GM18499 (cell line): ENCODE measurements around the gene MPHOSPH9.
A peak's percentile ranks its signal among the peaks of the same experiment; 100 is the strongest.

Experiments
- ATAC-seq: cut with Tn5 transposase; IDR thresholded peaks from one replicate; pipeline ENCODE4 v1.9.1; 2021; ENCODE audit warnings: moderate number of reproducible peaks; ENCODE audit not compliant: insufficient read depth, unreplicated experiment

Gene MPHOSPH9, protein sequence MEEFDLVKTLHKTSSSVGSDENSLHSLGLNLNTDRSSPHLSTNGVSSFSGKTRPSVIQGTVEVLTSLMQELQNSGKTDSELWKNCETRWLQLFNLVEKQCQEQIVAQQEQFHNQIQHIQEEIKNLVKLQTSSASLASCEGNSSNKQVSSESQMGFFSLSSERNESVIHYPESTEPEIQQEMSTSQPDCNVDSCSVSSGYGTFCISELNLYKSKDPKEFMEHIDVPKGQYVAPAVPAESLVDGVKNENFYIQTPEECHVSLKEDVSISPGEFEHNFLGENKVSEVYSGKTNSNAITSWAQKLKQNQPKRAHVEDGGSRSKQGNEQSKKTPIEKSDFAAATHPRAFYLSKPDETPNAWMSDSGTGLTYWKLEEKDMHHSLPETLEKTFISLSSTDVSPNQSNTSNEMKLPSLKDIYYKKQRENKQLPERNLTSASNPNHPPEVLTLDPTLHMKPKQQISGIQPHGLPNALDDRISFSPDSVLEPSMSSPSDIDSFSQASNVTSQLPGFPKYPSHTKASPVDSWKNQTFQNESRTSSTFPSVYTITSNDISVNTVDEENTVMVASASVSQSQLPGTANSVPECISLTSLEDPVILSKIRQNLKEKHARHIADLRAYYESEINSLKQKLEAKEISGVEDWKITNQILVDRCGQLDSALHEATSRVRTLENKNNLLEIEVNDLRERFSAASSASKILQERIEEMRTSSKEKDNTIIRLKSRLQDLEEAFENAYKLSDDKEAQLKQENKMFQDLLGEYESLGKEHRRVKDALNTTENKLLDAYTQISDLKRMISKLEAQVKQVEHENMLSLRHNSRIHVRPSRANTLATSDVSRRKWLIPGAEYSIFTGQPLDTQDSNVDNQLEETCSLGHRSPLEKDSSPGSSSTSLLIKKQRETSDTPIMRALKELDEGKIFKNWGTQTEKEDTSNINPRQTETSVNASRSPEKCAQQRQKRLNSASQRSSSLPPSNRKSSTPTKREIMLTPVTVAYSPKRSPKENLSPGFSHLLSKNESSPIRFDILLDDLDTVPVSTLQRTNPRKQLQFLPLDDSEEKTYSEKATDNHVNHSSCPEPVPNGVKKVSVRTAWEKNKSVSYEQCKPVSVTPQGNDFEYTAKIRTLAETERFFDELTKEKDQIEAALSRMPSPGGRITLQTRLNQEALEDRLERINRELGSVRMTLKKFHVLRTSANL

DNA sequence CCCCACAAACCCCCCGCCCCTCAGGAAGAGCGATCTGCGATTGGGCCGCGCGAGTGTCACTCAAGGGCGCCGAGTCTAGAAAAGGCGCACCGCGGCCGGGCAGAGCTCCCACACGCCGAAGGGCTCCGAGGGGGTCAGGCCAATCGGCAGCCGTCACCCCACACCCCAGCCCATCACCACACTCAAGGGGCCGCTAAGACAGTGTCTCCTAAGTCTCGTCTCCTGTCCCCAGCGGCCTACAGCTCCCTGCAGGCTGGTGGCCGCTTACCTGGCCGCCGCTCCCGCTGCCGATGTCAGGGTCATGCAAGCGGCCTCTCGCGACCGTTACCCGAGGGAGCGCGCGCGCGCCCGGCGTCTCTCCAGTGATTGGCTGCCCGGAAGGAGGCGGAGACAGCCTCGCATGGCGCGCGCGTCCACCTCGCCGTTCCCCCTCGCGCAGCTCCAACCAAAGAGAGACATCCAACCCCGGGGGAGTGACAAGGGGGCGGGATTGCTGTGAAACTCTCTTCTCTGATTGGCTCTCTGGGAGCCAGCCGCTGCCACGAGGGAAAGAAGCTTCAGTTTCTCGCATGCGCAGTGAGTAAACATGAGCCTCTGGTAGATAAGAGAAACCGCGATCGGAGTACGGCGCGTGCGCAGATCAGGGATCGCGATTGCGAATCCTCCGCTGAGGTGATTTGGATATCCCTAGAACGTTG is at the start of gene MPHOSPH9, which contains the start of gene MTRFR:
Gene MPHOSPH9 (minus strand): TSS at position 335 of the 698 bp plus-strand sequence. CDS start 2,777 bp downstream, outside the sequence.
Gene MTRFR (plus strand): TSS at position 630 of the 698 bp plus-strand sequence. CDS start 20,239 bp downstream, outside the sequence.
- peak; percentile 59 for ATAC-seq

DNA sequence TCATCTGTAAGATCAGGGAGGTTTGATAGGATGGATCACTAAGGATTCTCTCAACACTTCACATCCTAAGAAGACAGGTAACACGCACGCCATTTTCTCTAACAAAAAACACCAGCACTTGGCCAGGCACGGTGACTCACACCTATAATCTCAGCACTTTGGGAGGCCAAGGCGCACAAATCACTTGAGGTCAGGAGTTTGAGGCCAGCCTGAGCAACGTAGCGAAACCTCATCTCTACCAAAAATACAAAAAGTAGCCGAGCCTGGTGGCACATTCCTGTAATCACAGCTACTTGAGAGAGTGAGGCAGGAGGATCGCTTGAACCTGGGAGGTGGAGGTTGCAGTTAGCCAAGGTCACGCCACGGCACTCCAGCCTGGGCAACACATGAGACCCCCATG is 49.2 kb upstream of the MPHOSPH9 start:
- no peak for ATAC-seq

DNA sequence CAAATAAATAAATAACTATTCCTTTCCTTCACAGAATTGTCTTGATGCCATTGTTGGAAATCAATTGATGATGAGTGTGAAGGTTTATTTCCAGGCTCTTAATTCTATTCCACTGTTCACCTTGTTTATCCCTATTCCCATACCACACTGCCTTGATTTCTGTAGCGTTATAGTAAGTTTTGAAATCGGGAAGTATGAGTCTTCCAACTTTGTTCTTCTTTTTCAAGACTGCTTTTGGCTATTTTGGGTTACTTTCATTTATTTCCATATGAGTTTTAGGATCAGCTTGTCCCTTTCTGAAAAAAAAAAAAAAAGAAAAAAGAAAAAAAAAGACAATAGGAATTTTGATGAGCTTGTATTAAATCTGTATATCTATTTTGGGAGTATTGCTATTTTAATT is 48.0 kb upstream of the MPHOSPH9 start:
- ATAC-seq = no peak

DNA sequence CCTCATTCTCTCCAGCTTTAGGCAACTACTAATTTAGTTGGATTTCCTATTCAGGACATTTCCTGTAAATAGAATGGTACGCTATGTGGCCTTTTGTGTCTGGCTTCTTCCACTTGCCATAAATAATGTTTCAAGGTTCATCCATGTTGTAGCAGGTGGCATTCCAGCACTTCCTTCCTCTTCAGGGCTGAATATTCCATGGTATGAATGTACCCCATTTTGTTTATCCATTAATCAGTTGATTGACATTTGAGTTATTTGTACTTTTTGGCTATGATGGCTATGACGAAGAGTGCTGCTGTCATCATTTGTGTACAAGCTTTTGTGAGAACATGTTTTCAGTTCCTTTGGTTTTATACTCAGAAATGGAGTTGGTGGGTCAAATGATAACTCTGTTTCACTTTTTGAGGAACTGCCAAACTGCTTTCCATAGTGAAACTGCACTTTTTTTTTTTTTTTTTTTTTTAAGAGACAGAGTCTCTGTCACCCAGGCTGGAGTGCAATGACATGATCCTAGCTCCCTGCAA is 45.2 kb upstream of the MPHOSPH9 start:
- peak; percentile 72 for ATAC-seq

DNA sequence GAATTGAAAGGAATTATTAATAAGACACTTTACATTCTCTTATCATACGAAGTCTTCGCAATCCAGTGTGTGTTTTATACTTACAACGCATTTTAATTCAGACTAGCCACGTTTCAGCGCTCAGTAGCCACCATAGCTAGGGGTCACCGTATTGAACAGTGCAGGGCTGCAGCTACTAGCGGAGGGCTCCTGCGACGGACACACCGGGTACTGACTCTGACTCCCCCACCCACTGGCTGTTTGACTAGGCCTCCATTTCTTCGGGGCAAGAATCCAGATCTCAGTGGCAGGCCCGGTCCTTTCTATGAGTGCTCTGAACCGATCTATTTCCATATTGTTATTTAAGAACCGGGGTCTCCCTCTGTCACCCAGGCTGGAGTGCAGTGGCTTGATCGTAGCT is 40.2 kb upstream of the MPHOSPH9 start:
- ATAC-seq = no peak

DNA sequence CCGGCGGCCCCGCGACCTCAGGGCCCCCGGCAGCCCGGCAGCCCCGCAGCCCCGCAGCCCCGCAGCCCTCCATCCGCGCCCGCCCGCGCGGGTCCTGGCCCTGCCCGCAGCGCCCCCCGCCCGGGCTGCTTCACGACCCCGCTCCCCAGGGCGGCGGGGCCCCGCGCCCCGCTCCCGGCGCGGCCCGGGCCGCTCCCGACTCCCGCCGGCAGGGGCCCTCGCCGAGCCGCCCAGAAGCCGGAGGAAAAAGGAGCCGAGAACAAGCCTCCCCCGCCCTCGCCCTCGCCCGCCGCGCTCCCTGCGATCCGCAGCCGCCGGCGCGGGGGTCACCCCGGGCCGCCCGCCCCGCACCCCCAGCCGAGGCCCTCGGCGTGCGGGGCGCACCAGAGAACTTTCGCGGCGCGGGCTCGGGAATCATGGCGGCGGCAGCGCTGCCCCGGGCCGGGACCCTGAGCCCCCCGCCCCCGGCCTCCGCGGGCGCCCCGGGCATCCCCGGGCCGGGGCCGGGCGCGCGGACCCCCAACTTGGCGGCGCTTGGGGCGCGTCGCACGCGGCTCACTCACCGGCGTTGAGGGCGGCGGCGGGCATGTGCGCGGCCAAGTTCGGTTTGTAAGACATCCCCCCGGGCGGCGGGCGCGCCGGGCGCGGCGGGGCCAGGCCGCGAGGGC is 38.2 kb upstream of the MPHOSPH9 start:
- no peak for ATAC-seq

DNA sequence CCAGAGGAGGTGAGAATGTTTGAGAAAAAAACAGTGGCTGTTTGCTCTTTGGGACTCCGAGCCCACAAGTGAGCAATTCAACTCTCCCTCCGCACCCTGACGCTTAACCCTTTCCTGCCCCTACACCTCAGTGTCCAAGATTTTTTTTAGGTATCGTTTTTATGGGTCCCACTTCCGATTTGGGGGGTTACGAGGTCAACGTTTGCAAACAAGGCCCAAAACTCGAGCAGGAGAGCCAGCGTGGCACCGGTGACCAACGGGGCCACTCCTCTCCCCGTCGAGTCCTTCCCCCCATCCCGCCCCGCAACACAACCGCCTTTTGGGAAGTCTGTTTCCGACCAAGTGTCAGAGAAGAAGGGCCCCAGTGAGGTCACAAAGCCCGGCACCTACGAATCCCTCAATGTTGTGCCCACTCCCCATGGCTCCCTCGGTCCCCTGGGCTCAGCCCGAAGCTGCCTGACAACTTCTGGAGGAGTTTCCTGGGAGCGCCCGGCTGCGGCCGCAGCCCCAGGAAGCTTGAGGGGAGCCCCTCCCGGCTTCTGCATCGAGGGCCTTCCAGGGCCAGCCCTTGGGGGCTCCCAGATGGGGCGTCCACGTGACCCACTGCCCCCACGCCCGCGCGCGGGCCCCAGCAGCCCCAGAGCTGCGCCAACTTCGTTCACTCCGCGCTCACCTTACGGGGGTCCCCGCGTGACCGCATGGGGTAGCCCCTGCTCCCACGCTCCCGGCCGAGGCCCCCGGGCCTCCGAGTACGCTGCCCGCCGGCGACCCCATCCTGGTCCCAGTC is 37.5 kb upstream of the MPHOSPH9 start:
- no peak for ATAC-seq

DNA sequence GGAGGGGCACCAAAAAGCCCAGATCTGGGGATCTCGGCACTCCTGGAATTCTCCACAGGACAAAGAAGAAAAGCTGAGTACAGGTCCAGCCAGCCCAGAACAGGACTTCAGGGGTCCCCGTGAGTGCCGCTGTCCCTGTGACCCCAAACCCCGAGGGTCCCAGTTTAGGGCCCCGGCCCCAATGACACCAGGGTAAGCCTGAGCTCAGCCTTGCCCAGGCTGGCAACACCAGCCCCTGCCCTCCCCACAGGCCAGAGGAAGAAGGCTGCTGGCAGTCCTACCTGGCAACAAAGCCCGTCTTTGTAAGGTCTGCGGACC is 36.9 kb upstream of the MPHOSPH9 start:
- ATAC-seq = no peak

DNA sequence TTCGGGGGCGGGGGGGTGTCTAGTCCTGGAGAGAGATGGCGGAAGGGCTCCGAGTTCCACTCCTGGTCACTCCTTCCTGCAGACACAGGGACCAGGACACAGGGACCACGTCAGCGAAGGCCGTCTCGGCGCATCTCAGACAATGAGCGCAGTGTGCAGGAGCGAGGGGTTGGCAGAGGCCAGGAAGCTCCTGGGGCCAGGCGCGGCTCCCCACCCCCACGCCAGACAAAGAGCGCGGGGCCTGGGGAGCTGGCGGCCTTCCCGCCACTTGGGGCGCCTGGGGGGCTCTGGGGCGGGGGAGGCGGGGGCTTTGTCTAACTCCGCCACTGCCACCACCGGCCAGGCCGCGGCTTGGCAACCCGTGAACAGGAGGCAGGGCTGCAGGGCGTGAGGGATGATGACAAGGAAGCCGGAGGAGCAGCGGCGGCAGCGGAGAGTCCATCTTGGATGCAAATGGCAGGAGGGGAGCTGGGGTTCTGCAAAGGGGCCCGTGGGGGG is 36.5 kb upstream of the MPHOSPH9 start:
- no peak for ATAC-seq

DNA sequence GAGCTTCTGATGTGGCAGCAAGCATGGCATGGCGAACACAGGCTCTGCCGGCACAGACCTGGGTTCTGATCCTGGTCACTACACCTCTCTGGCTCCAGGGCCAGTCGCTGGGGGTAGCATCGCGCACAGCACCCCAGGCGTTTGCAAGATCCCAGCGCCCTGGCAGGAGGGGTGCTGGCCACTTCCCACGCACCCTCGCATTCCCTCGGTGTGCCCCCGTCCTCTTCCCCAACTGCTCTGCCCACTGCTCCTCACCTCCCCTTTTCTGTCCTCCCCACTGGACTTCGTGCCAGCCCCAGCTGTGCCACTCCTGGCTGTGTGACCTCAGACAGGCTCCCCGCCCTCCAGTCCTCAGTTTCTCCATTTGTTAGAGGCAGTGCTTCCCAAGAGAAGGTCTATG is 35.9 kb upstream of the MPHOSPH9 start:
- no peak for ATAC-seq

DNA sequence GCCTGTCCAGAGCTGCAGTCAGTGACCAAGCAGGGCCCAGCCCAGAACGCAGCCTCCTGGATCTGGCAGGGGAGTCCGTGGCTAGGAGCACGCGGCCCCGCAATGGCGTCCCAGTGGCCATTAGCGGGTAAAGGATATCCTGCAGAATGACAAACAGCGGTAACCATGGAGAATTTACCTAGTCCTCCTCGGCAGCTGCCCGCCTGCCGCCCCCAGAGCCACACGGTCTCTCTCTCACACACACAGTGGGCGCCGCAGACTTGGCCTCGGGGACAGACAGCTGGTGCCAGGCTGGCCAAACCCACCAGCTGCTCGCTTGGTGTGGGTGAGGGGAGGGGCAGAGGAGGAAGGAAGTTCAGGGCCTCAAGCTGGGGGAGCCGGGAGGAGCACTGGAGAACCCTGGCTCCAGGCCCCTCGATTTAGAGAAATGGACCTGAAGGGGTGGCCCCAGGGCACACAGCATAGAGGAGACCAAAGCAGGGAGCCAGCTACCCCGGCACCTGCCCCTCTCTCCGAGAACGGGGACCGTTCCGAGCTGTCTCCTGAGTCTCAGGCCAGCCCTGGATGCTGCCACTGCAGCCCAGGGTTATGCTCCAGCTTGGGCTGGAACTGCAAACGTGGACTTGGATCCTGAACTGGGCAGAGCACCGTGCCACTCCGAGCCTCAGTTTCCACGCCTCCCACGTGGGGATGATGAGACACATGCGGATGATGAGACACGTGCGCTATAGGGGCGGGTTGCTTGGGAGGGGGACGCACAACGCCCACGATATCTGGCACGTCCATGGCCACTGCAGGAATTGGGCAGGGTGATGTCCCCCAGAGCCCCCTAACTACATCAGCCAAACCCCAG is 35.3 kb upstream of the MPHOSPH9 start:
- ATAC-seq = no peak

DNA sequence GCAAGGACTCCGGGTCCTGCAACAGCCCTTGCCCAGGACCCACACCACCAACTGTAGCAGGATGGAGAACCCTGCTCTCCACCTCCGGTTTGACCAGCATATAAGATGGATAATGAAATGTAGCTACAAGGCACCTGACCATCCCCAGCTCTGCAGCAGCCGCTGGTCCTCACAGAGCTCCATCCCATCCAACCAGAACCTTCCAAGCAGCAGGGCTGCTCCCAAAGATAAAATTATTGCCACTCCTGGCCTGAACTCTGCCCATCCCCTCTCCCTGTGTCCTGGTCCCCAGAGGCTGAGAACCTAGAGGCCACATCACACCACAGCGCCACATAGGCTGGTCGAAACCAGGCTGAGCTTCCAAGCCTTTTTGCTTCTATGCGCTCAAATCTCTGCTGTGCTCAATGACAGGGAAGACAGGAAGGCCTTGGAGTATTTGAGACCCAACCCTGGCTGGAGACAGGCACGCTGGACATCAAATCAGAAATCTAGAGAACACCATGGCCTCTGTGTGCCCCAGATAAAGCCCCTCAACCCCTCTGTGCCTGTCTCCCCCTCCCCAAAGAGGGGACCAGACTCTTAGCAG is 34.5 kb upstream of the MPHOSPH9 start:
- no peak for ATAC-seq

DNA sequence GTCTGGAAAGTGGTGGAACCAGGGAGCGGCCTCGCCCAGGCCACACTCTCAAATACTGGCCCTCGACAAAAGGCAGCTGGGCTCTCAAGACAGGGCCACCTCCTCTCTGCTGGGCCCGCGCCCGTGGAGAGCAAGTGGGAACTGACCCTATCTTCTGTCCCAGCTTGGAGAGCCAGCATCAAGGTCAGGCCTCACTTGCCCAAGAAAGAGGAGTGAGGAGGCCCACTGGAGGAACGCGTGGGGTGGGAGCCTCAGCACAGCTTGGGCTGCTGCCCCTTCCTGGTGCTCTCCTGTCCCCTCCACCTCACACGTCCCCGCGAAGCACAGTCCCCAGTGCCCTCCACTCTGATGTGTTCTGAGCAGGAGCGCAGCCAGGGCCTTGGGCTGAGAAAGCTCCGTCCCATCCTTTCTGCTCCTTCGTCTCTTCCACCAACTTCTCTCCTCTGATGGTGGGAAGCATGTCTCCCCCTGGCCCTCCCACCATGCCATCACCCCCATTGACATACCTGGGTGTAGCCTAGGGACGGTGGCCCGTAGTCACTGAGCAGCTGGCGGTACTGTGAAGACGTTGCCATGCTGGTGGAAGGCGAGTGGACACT is 33.8 kb upstream of the MPHOSPH9 start:
- ATAC-seq = no peak

DNA sequence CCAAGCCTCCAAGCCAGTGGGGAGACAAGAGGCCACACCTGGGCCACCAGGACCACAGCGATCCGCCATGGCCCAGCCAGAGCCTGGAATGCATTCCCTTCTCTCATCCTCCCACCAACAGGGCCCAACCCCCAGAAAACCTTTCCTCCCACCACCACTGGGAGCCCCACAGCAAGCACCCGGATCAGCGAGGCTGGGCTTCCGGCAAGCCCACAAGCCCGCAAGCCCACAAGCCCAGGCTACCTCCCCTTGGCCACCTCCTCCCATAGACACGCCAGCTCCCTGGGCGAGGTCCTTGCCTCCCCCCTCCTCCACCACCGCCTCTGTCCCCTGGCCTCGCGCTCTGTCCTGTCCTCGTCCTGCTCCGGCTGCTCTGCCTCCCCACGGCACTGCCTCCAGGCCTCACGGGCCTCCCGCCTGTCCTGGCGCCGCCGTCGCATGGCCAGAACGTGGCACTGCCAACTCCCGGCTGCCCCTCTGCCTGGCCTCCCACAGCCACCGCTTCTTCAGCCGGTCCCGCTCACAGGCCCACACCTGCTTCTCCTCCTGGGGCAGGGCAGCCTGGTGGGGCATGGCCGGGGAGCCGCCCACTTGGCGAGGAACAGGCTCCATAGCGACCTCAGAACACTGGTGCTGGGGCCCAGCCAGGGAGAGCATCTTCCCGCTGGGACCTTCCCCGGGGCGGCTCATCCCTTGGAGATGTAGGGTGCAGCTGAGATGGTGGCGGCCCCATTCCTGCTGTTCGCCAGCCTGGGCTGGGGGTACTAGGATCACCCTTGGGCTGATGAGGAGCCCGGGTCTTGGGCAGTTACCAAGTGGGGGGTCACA is 33.1 kb upstream of the MPHOSPH9 start:
- ATAC-seq = no peak

DNA sequence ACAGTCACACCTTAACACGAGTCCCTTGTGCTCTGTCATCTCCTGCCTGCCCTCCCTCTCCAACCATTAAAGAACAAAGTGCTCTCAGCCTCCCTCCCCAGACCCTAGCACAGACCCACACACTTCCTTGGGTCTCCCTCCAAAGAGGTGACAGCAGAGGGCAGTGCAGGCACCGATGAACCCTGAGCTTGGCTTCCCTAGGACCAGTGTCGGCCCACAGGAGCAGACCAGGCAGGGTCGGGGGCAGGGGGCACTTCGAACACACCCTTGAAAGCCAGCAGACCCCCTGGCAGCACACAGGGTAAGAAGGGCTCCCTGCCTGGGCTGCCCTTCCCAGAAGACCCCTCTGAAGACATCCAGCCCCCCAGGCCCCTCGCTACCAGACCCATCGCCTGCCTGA is 31.7 kb upstream of the MPHOSPH9 start:
- no peak for ATAC-seq

DNA sequence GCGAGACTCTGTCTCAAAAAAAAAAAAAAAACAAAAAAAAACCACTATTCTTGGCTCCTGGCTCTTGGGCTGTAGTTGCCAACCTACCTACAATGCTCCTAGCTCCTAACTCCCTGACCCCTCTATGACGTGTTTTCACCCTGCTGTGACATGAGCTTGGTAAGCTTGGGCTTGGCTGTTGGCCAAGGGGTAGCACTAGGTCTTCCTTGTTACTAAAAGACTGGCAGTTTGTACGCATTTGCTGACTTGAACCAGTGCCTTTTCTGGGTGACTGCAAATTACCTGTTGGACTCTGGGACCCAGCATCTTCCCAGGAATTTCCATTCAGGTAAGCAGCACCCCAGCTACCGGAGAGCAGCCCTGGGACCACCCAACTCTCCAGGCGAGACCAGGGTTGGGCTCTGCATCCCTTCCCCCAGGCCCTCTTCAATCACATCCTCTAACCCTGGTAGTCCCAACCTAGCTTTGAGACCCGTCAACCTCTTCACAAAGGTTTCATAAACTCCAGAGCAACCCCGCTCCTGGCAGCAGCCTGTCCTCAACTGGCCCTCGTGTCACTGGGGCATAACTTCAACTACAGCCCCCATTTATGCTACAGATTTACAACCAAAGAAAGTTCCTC is 30.4 kb upstream of the MPHOSPH9 start:
- no peak for ATAC-seq
